Activated CD8-positive, alpha-beta memory T cell treated with anti-CD3 and anti-CD28 coated beads, Interleukin-2, amount 10 ng/mL, durations not matched to agents 7 days and 5 days (primary cell): ENCODE data around the gene SPI1. TPM values are rescaled to one million over a fixed set of nuclear protein-coding genes. Genes with fewer than 3 reads are reported as not detected.

ENCODE experiments used
- ATAC-seq: fragments of 150-1000 bp; cut with Tn5 transposase; one replicate; pipeline ENCODE4 v1.10.0; 2021; ENCODE audit warnings: moderate library complexity
- CTCF ChIA-PET: fragments of 350-600 bp; sonication (Branson Sonifier 250); formaldehyde crosslinking; loops from one replicate; lab custom pipeline; 2021; ENCODE audit warnings: antibody characterized with exemption; lab: Charles Lee
- DNase-seq: peaks from one replicate; pipeline ENCODE4 v3.0.0-alpha.2; 2020
- H3K27ac Mint-ChIP-seq: one replicate; pipeline ENCODE4 v1.8.0; 2021; ENCODE audit warnings: mild to moderate bottlenecking, mixed read lengths
- H3K27me3 Mint-ChIP-seq: one replicate; pipeline ENCODE4 v1.8.0; 2021; ENCODE audit warnings: mixed read lengths
- H3K36me3 Mint-ChIP-seq: one replicate; pipeline ENCODE4 v1.8.0; 2021; ENCODE audit warnings: mild to moderate bottlenecking, mixed read lengths
- H3K4me1 Mint-ChIP-seq: one replicate; pipeline ENCODE4 v1.8.0; 2021; ENCODE audit warnings: mixed read lengths
- H3K4me3 Mint-ChIP-seq: one replicate; pipeline ENCODE4 v1.8.0; 2021; ENCODE audit warnings: mild to moderate bottlenecking, moderate library complexity, mixed read lengths
- H3K9me3 Mint-ChIP-seq: one replicate; pipeline ENCODE4 v1.8.0; 2022; ENCODE audit warnings: low read depth, mixed read lengths
- total RNA-seq, 2 experiments: library from RNA; stranded (reverse); gene quantifications; one replicate each; pipeline ENCODE4 v1.2.3, GENCODE V29; 2021

Gene SPI1
- total RNA-seq, 2 experiments from 2014 or later: not detected

DNA sequence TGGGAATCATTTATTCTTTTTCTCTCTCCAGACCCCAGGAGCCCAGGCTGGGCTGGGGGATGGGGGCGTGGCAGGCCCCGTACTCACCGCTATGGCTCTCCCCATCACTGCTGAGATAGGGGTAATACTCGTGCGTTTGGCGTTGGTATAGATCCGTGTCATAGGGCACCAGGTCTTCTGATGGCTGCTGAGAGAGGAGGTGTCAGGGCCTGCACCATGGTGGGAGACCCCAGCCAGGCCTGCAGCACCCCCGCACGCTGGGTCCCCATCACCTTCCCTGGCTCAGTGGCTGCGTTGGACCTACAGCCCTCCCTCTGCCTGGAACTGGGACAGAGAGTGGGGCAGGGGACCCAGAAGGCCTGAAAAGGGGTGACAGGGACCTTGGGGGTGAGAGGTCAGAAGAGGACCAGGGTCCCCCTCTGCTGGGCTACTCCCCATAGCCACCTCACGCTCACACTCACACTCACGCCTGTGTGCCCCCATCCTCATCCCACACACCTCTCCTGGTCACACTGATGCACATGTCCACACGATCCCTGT lies 2.7 kb downstream of the SPI1 start:
- H3K9me3 Mint-ChIP-seq: no peaks in the 10 kb centered on the region
- CTCF ChIA-PET: interaction anchor here (2.2 kb wide), 1 partner anchor 24 kb away, joined by 12 read pairs; no protein-coding TSS in a partner anchor
- no peaks in the 10 kb centered on the region for H3K4me1 Mint-ChIP-seq
- no peak for DNase-seq
- no peak for ATAC-seq
- H3K36me3 Mint-ChIP-seq: no peaks in the 10 kb centered on the region
- no peak overlapping the region for H3K4me3 Mint-ChIP-seq
- H3K27ac Mint-ChIP-seq: no peak overlapping the region
- no peaks in the 10 kb centered on the region for H3K27me3 Mint-ChIP-seq

DNA sequence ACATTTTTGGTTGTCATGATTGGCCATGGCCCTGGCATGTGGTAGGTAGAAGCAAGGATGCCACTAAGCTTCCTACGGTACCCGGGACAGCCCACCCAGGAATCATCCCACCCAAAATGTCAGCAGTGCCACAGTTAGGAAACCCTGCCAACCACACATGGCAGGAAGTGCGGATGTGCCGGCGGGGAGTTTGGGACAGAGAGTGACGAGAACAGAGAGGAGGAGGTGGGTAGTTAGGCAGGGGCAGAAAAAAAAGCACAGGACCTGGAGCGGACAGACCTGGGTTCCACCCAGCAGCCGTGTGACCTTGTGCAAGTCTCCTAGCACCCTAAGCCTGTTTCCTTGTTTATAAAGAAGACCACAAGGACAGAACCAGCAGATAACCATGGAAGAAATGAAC lies 3.3 kb downstream of the SPI1 start:
- H3K4me1 Mint-ChIP-seq: no peaks in the 10 kb centered on the region
- H3K27ac Mint-ChIP-seq: no peak overlapping the region
- no peaks in the 10 kb centered on the region for H3K9me3 Mint-ChIP-seq
- CTCF ChIA-PET: interaction anchor here (1.2 to 4.6 kb wide), 6 partner anchors 15 to 241 kb away, joined by 3 to 125 read pairs (median 14); partner anchors contain the start of gene SLC39A13
- no peak overlapping the region for H3K4me3 Mint-ChIP-seq
- H3K27me3 Mint-ChIP-seq: no peaks in the 10 kb centered on the region
- no peaks in the 10 kb centered on the region for H3K36me3 Mint-ChIP-seq
- ATAC-seq: no peak
- DNase-seq: no peak

DNA sequence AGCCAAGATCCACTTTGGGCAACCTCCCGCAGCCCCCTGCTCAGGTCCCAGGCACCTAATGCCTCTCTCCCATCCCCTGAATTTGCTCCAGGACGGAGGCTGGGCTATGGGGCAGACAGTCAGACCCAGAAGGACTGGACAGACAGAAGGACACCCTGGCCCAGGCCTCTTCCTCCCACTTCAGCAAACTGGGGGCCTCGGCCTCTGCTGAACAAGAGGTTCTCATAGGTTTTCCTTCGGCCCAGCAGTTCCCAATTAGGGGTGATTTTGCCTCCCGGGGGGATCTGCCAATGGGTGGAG lies 3.7 kb downstream of the SPI1 start:
- H3K4me3 Mint-ChIP-seq: no peak overlapping the region
- H3K9me3 Mint-ChIP-seq: no peaks in the 10 kb centered on the region
- no peak overlapping the region for H3K27ac Mint-ChIP-seq
- no peak for ATAC-seq
- H3K27me3 Mint-ChIP-seq: no peaks in the 10 kb centered on the region
- no peak for DNase-seq
- CTCF ChIA-PET: interaction anchor here (0.5 to 4.6 kb wide), 28 partner anchors 12 to 723 kb away, joined by 3 to 125 read pairs (median 4); partner anchors contain the start of genes PSMC3 and SLC39A13
- H3K4me1 Mint-ChIP-seq: no peaks in the 10 kb centered on the region
- no peaks in the 10 kb centered on the region for H3K36me3 Mint-ChIP-seq

DNA sequence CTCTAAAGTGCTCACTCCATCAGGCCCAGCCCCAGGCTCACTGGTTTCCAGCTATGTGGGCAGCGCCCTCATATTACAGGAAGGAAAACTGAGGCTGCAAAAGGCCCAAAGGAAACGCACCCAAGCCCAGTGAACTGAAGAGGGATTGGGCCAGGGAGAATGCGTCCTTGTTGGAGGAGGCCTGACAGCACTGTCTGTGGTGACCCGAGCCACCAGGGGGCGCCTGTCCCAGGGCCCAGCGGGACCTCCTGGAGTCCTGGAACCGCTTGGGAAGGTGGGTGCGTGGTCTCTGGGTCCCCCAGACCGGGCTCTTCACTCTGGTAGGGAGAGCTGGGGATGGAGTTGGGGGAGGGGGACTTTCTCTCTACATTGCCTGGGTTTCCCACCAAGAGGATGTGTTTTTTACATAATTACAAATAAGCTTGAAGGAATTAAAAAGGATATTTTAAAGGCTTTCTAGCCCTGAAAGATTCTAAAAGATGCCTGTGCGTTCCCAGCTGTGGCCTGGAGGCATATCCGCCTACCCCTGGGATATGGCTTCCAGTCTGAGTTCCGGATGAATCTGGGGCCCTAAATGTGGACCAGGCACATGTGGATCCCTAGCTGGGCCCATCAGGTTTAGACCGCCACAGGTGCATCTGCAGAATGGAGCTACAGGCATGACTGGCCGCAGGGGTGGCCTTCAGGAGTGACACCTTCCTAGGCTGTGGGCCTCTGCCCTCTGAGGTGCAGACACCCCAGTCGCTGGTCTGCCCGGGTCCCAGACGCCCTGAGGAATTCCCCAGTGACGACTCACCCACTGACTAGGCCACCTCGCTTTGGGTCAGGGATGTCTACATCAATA lies 4.2 kb downstream of the SPI1 start:
- peak; percentile 88 for DNase-seq
- Mint-ChIP-seq H3K27me3 (no peaks in the 10 kb centered on the region), H3K4me3 (no peak overlapping the region), H3K4me1 (no peaks in the 10 kb centered on the region), H3K27ac (no peak overlapping the region), H3K9me3 (no peaks in the 10 kb centered on the region), H3K36me3 (no peaks in the 10 kb centered on the region)
- peak; percentile 92 for ATAC-seq
- CTCF ChIA-PET: interaction anchor here (0.5 to 4.6 kb wide), 36 partner anchors 11 to 724 kb away, joined by 3 to 125 read pairs (median 4); partner anchors contain the start of genes PSMC3 and SLC39A13

DNA sequence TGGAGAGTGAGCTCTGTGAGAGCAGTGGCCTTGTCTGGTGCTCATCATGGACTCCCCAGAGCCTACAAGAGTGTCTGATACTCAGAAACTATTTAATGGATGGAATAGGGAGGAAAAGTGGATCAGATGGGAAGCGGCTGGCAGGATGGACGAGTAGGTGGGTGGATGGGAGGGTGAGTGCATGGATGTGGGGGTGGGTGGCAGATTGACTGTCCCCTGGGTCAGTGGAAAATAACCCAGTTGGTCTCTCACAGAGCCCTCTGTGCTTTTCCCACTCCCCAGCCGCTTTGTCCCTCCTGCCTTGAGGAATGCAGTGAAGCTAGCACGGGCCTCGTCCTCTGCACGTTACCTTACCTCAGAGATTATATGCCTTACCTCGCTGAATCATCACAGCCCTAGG lies 5.9 kb downstream of the SPI1 start:
- H3K27me3 Mint-ChIP-seq: no peaks in the 10 kb centered on the region
- no peaks in the 10 kb centered on the region for H3K9me3 Mint-ChIP-seq
- H3K4me1 Mint-ChIP-seq: peaks cover 2% of the 10 kb centered on the region
- H3K4me3 Mint-ChIP-seq: no peak overlapping the region
- no peaks in the 10 kb centered on the region for H3K36me3 Mint-ChIP-seq
- CTCF ChIA-PET: interaction anchor here (1.5 to 4.6 kb wide), 6 partner anchors 12 to 81 kb away, joined by 4 to 125 read pairs (median 25); partner anchors contain the start of gene SLC39A13
- ATAC-seq (no peak), DNase-seq (no peak)
- H3K27ac Mint-ChIP-seq: no peak overlapping the region

DNA sequence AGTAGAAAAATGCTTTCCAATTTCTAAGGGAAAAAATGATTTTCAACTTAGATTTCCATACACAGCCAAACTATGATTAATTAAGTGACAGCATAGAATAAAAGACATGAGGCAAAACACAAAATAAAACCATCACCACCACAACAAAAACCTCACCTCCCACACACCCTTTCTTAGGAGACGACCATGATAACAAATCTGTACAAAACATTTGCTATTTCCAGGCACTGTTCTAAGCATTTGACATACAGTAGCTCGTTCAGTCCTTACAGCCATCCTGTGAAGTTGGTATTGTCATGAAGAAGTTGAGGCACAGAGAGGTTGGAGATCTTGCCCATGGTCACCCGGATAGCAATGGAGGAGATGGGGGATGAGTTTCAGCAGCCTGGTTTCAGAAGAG lies 8.7 kb downstream of the SPI1 start:
- Mint-ChIP-seq H3K36me3 (no peaks in the 10 kb centered on the region), H3K4me1 (peaks cover 7% of the 10 kb centered on the region), H3K4me3 (no peak overlapping the region), H3K27me3 (peaks cover 4% of the 10 kb centered on the region), H3K9me3 (no peaks in the 10 kb centered on the region), H3K27ac (no peak overlapping the region)
- CTCF ChIA-PET: interaction anchor here (1.2 to 1.5 kb wide), 2 partner anchors 23 to 42 kb away, joined by 3 to 8 read pairs; no protein-coding TSS in a partner anchor
- no peak for ATAC-seq
- DNase-seq: no peak

DNA sequence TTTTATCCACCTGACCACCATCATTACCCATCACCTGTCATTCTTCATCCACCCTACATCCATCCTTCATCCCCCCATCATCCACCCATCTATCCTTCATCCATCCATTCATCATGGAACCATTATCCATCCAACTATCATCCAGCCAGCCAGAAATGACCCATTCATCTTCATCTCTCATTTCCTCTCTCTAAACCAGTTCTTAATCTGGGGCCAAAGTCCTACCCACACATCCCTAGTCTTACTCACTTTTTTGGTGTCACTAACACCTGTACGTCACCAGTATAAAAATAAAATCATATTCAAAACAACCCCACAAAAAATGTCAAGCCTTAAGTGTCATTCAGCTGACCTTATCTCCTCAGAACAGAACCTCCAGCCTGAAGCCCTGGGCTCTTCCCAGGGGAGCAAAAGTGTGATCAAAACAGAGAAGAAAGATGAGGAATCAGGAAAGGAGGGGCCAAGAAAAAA lies 12.3 kb downstream of the SPI1 start:
- H3K4me1 Mint-ChIP-seq: peaks cover 8% of the 10 kb centered on the region
- no peaks in the 10 kb centered on the region for H3K36me3 Mint-ChIP-seq
- H3K27ac Mint-ChIP-seq: no peak overlapping the region
- DNase-seq (no peak), ATAC-seq (no peak)
- peaks cover 4% of the 10 kb centered on the region for H3K27me3 Mint-ChIP-seq
- CTCF ChIA-PET: no interaction called here
- no peaks in the 10 kb centered on the region for H3K9me3 Mint-ChIP-seq
- H3K4me3 Mint-ChIP-seq: no peak overlapping the region

DNA sequence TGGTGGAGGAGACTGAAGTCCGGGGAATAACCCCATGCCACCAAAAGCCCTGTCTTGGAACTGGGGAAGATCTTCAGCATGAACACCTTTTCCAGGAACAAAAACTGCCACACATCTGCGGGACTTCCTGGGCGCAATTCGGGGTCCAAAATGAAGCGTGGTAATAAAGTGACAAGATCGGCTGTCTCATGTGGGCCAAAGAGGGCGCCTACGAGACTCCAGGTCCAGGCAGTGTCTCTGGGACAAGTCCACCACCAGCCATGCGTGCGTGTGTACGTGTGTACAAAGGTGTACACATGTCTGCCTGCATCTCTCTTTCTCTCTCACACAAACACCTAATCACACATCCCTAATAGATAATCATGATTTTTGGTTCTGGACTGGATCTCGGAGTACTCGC lies 16.9 kb downstream of the SPI1 start:
- Mint-ChIP-seq H3K27ac (no peak overlapping the region), H3K9me3 (no peaks in the 10 kb centered on the region), H3K36me3 (no peaks in the 10 kb centered on the region), H3K4me3 (no peak overlapping the region), H3K4me1 (peaks cover 17% of the 10 kb centered on the region), H3K27me3 (peaks cover 4% of the 10 kb centered on the region)
- CTCF ChIA-PET: interaction anchor here (2.9 kb wide), 1 partner anchor 12 kb away, joined by 16 read pairs; no protein-coding TSS in a partner anchor
- ATAC-seq (no peak), DNase-seq (no peak)

DNA sequence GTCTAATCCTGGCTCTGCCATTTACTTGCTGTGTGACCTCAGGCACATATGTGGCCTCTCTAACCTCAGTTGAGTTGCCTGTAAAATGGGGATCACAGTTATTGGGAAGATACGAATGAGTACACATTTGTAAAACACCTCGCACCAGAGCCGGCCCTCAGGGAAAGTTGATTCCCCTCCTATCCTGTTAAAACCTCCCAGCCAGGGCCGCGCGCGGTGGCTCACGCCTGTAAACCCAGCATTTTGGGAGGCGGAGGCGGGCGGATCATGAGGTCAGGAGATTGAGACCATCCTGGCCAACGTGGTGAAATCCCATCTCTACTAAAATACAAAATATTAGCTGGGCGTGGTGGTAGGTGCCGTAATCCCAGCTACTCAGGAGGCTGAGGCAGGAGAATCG lies 18.0 kb downstream of the SPI1 start:
- Mint-ChIP-seq H3K27me3 (no peaks in the 10 kb centered on the region), H3K4me1 (peaks cover 12% of the 10 kb centered on the region), H3K9me3 (no peaks in the 10 kb centered on the region), H3K4me3 (no peak overlapping the region), H3K36me3 (no peaks in the 10 kb centered on the region), H3K27ac (no peak overlapping the region)
- CTCF ChIA-PET: interaction anchor here (0.7 to 2.9 kb wide), 2 partner anchors 13 to 86 kb away, joined by 3 to 16 read pairs; no protein-coding TSS in a partner anchor
- DNase-seq: no peak
- ATAC-seq: no peak

DNA sequence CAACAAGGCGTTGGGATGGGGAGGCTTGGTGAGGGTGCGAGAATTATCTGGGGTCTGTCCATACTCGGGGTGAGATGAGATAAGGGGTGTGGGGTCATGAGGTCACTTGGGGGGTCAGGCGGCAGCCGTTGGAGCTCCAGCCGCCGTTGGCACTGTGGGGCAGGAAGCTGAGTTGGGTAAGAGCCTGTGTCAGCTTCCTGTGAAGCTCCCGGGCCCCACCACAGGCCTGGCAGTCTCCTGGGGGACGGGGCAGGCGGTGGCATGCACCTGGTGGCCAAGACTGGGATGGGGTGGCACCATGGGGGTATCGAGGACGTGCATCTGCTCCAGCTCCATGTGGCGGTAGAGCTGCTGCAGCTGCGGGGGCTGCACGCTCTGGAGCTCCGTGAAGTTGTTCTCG lies 18.8 kb downstream of the SPI1 start:
- Mint-ChIP-seq H3K9me3 (no peaks in the 10 kb centered on the region), H3K4me3 (no peak overlapping the region), H3K36me3 (no peaks in the 10 kb centered on the region), H3K27me3 (no peaks in the 10 kb centered on the region), H3K27ac (peak overlapping the region; percentile 35), H3K4me1 (peaks cover 12% of the 10 kb centered on the region)
- ATAC-seq (no peak), DNase-seq (no peak)
- CTCF ChIA-PET: interaction anchor here (0.7 to 2.9 kb wide), 4 partner anchors 14 to 100 kb away, joined by 3 to 16 read pairs (median 6); no protein-coding TSS in a partner anchor

DNA sequence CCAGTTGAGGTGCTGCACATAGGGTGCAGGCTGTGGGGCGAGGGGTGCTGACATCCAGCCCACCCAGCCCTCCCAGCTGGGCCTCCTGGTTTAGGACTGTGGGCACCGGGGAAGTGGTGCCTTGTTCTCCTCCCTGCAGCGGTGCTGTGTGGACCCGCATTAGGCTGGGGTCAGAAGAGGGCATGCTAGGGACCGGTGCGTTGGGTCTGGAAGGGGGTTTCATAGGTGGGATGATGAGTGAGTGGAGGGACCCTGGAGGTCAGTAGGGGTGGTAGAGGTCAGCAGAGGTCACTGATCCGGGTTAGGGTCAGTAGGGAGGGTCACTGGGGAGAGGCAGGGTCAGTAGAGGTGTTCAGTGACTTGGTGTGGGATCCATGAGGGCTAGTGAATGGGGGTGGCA lies 19.2 kb downstream of the SPI1 start:
- Mint-ChIP-seq H3K9me3 (no peaks in the 10 kb centered on the region), H3K4me3 (no peak overlapping the region), H3K36me3 (no peaks in the 10 kb centered on the region), H3K27ac (peak overlapping the region; percentile 35), H3K4me1 (peaks cover 12% of the 10 kb centered on the region), H3K27me3 (no peaks in the 10 kb centered on the region)
- CTCF ChIA-PET: interaction anchor here (0.9 to 2.9 kb wide), 3 partner anchors 14 to 100 kb away, joined by 3 to 16 read pairs (median 8); no protein-coding TSS in a partner anchor
- ATAC-seq (no peak), DNase-seq (no peak)

DNA sequence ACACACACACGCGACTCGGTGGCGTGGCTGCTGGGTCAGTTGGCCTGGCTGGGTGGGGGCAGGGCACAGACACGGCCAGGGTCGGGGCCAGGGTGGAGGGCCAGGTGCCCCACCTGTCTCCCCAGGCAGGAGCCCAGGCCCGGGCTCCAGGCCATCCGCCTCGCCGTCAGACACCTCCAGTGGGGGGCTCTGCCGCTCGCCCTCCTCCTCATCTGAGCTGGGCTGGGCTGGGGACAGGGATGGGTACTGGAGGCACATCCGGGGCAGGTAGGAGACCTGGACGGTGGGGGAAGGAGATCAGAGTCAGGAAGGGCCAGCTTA lies 19.7 kb downstream of the SPI1 start:
- Mint-ChIP-seq H3K27ac (no peak overlapping the region), H3K9me3 (no peaks in the 10 kb centered on the region), H3K27me3 (no peaks in the 10 kb centered on the region), H3K4me3 (no peak overlapping the region), H3K4me1 (peaks cover 12% of the 10 kb centered on the region), H3K36me3 (no peaks in the 10 kb centered on the region)
- ATAC-seq (no peak), DNase-seq (no peak)
- CTCF ChIA-PET: interaction anchor here (1.5 to 2.9 kb wide), 2 partner anchors 15 to 53 kb away, joined by 8 to 16 read pairs; no protein-coding TSS in a partner anchor

DNA sequence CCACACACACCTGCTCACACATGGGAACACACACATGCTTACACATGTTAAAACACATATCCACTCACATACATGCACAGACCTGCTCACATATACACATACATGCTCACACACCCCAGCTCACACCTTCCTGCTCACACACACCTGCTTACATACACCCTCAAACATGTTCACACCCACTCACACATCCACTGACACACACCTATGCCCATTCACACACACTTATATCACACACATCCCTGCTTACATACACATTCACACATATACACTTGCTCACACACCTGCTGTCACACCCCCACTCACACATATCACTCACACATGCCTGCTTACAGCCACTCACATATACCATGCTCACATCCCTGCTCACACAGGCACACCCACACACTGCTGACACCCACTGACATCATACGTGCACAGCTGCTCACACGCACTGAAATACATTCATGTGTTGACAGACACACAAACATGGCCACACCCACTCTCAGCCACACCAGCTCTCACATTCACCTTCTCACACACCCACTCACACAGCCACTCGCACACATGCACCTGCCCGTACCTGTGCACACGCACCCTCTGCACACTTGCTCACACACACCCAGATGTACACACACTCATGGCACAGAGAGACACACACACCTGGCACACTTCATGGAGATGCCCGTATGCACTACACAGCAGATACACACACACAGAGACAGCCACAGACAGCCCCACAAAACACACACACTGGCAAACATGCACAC lies 20.2 kb downstream of the SPI1 start:
- no peak for DNase-seq
- ATAC-seq: no peak
- H3K9me3 Mint-ChIP-seq: no peaks in the 10 kb centered on the region
- peaks cover 12% of the 10 kb centered on the region for H3K4me1 Mint-ChIP-seq
- H3K27ac Mint-ChIP-seq: no peak overlapping the region
- CTCF ChIA-PET: no interaction called here
- H3K4me3 Mint-ChIP-seq: no peak overlapping the region
- H3K27me3 Mint-ChIP-seq: no peaks in the 10 kb centered on the region
- no peaks in the 10 kb centered on the region for H3K36me3 Mint-ChIP-seq
